PC-9 (cell line): Measurements from ENCODE around the gene RGN.

ENCODE experiments used
- EZH2 ChIP-seq: fragments of 200-600 bp; sonication (generic); IDR thresholded peaks from 2 replicates; pipeline ENCODE4 v1.8.0; 2017; ENCODE audit warnings: antibody characterized with exemption, low read depth
- TF ChIP-seq, protein P1 (sequence below): fragments of 200-600 bp; sonication (generic); conservative IDR thresholded peaks from 2 replicates; pipeline ENCODE4 v1.6.1; 2017; ENCODE audit warnings: mixed run types, antibody characterized with exemption, mild to moderate bottlenecking, moderate library complexity

GRCh38 chrX:47101206-47101605, 23.0 kb downstream of the RGN start:
- TF ChIP-seq, protein P1, sequence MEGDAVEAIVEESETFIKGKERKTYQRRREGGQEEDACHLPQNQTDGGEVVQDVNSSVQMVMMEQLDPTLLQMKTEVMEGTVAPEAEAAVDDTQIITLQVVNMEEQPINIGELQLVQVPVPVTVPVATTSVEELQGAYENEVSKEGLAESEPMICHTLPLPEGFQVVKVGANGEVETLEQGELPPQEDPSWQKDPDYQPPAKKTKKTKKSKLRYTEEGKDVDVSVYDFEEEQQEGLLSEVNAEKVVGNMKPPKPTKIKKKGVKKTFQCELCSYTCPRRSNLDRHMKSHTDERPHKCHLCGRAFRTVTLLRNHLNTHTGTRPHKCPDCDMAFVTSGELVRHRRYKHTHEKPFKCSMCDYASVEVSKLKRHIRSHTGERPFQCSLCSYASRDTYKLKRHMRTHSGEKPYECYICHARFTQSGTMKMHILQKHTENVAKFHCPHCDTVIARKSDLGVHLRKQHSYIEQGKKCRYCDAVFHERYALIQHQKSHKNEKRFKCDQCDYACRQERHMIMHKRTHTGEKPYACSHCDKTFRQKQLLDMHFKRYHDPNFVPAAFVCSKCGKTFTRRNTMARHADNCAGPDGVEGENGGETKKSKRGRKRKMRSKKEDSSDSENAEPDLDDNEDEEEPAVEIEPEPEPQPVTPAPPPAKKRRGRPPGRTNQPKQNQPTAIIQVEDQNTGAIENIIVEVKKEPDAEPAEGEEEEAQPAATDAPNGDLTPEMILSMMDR = no peak
- TF ChIP-seq EZH2 = no peak
